NB4 (cell line): ENCODE measurements around the gene PSMD12.

Experiments
- MAX ChIP-seq: IDR thresholded peaks from 2 replicates; pipeline ENCODE4 v1.6.1; 2011; ENCODE audit warnings: low read depth, low read length
- POLR2A ChIP-seq: IDR thresholded peaks from 2 replicates; pipeline ENCODE4 v1.6.1; 2011; ENCODE audit warnings: mild to moderate bottlenecking; ENCODE audit not compliant: insufficient read length; ENCODE audit errors: extremely low read depth
- TF ChIP-seq, protein P1 (sequence below): IDR thresholded peaks from one replicate; pipeline ENCODE4 v1.5.1; 2012; ENCODE audit warnings: low read depth, low read length

DNA sequence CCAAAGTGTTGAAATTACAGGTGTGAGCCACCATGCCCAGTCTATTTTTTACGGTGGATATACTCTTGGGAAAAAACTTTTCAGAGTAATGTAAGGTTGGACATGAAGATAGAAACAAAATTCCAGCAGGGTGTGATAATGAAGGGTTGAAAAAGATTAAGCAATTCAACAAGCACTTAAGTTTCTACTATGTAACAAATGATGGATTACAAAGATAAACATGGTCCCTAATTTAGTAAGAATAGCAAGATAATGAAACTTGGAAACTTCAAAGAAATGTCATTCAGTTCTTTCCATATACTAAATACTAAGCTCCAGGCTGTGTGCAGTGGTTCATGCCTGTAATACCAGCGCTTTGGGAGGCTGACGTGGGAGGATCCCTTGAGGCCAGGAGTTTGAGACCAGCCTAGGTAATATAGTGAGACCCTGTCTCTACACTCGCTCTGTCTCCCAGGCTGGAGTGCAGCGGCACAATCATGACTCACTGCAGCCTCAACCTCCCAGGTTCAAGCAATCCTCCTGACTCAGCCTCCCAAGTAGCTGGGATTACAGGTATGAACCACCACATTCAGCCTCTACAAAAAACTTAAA lies 31.0 kb downstream of the PSMD12 start:
- TF ChIP-seq, protein P1, sequence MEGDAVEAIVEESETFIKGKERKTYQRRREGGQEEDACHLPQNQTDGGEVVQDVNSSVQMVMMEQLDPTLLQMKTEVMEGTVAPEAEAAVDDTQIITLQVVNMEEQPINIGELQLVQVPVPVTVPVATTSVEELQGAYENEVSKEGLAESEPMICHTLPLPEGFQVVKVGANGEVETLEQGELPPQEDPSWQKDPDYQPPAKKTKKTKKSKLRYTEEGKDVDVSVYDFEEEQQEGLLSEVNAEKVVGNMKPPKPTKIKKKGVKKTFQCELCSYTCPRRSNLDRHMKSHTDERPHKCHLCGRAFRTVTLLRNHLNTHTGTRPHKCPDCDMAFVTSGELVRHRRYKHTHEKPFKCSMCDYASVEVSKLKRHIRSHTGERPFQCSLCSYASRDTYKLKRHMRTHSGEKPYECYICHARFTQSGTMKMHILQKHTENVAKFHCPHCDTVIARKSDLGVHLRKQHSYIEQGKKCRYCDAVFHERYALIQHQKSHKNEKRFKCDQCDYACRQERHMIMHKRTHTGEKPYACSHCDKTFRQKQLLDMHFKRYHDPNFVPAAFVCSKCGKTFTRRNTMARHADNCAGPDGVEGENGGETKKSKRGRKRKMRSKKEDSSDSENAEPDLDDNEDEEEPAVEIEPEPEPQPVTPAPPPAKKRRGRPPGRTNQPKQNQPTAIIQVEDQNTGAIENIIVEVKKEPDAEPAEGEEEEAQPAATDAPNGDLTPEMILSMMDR: no peak
- TF ChIP-seq MAX: no peak
- no peak for TF ChIP-seq POLR2A
